ENCODE measurements around the gene ZNF335. TPM values are rescaled to one million over a fixed set of nuclear protein-coding genes. Genes with fewer than 3 reads are reported as not detected.
A peak's percentile ranks its signal among the peaks of the same experiment; 100 is the strongest.

ZNF335 gene
- total and polyA plus RNA-seq, 2 of the 13 experiments (the other 11 are each of a cell fraction or from before 2014, with no cell fraction given) = 9.7 to 13.7 TPM

DNA sequence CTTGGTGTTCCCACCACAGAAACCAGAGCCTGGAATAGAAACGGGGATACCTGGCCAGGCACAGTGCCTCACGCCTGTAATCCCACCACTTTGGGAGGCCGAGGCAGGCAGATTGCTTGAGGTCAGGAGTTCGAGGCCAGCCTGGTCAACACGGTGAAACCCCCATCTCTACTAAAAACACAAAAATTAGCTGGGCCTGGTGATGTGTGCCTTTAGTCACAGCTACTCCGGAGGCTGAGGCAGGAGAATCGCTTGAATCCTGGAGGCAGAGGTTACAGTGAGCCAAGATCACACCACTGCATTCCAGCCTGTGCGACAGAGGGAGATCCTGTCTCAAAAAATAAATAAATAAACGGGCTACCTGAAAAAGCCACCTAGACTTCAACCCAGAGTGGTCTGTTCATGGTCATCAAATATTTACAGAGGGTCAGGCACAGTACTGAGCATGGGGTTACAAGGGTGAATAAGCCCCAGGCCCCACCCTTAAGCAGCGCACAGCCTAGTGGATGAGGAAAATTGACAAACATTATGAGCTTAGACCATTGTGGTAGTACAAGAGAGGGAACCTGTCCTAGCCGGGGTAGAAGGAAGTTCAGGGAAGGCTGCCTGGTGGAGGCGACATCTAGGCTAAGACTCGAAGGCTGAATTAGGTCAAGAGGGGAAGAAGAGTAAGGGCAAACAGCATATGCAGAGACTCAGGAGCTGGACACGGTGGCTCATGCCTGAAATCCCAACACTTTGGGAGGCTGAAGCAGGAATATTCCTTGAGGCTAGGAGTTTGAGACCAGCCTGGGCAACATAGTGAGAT is 44.7 kb downstream of the ZNF335 start (continued):
- peak; percentile 14; the same call in 1 of the 2 replicates for TF ChIP-seq ZNF318 (CRISPR knock-in tag; IDR thresholded peaks at IDR 0.05)
- TF ChIP-seq ZNF782 (CRISPR knock-in tag; IDR thresholded peaks at IDR 0.05; ENCODE audit: borderline replicate concordance) = no peak; the same call in 1 of the 2 replicates
- TF ChIP-seq, protein P1, sequence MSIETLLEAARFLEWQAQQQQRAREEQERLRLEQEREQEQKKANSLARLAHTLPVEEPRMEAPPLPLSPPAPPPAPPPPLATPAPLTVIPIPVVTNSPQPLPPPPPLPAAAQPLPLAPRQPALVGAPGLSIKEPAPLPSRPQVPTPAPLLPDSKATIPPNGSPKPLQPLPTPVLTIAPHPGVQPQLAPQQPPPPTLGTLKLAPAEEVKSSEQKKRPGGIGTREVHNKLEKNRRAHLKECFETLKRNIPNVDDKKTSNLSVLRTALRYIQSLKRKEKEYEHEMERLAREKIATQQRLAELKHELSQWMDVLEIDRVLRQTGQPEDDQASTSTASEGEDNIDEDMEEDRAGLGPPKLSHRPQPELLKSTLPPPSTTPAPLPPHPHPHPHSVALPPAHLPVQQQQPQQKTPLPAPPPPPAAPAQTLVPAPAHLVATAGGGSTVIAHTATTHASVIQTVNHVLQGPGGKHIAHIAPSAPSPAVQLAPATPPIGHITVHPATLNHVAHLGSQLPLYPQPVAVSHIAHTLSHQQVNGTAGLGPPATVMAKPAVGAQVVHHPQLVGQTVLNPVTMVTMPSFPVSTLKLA (IDR thresholded peaks at IDR 0.05) = 0 out of 2 replicates have a peak, but pooled peaks have one; percentile 18
- TF ChIP-seq ZNF510 (CRISPR knock-in tag; IDR thresholded peaks at IDR 0.05; ENCODE audit: low read depth) = no peak
- TF ChIP-seq ZNF704 (CRISPR knock-in tag; IDR thresholded peaks at IDR 0.05; ENCODE audit: borderline replicate concordance) = no peak; the same call in 1 of the 2 replicates
- TF ChIP-seq THRA (CRISPR knock-in tag; IDR thresholded peaks at IDR 0.05; ENCODE audit: borderline replicate concordance) = peak; percentile 97
- TF ChIP-seq, protein P2, sequence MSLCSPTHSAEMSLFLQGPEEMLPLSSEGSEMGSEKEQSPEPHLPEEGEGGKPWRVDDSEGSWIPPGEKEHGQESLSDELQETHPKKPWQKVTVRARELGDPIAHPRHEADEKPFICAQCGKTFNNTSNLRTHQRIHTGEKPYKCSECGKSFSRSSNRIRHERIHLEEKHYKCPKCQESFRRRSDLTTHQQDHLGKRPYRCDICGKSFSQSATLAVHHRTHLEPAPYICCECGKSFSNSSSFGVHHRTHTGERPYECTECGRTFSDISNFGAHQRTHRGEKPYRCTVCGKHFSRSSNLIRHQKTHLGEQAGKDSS (CRISPR knock-in tag; IDR thresholded peaks at IDR 0.05; ENCODE audit: borderline replicate concordance, low read depth) = peak; percentile 72; the same call in 1 of the 2 replicates
- peak; percentile 88; the same call in 1 of the 2 replicates for TF ChIP-seq KLF12 (CRISPR knock-in tag; IDR thresholded peaks at IDR 0.05; ENCODE audit: borderline replicate concordance)
- no peak for TF ChIP-seq DR1 (CRISPR knock-in tag; IDR thresholded peaks at IDR 0.05)
- TF ChIP-seq HES4 (CRISPR knock-in tag; IDR thresholded peaks at IDR 0.05; ENCODE audit: borderline replicate concordance) = 0 out of 2 replicates have a peak, but pooled peaks have one; percentile 38
- TF ChIP-seq ZNF441 (CRISPR knock-in tag; IDR thresholded peaks at IDR 0.05; ENCODE audit: borderline replicate concordance) = peak; percentile 54; the same call in 1 of the 2 replicates
- peak; percentile 71 for TF ChIP-seq NR2C2 (CRISPR knock-in tag; IDR thresholded peaks at IDR 0.05; ENCODE audit: borderline replicate concordance)
- peak; percentile 95 for TF ChIP-seq TBX2 (CRISPR knock-in tag; IDR thresholded peaks at IDR 0.05; ENCODE audit: borderline replicate concordance)

Data from HepG2 (cell line).